HG03565 (cell line): Measurements from ENCODE around the gene SLC15A5.

Experiments
- ATAC-seq: cut with Tn5 transposase; IDR thresholded peaks from one replicate; pipeline ENCODE4 v1.9.1; 2021; ENCODE audit warnings: mild to moderate bottlenecking, moderate library complexity; ENCODE audit not compliant: unreplicated experiment

Gene SLC15A5

GRCh38 chr12:16266085-16266484 is 11.4 kb downstream of the SLC15A5 start:
- no peak for ATAC-seq

DNA sequence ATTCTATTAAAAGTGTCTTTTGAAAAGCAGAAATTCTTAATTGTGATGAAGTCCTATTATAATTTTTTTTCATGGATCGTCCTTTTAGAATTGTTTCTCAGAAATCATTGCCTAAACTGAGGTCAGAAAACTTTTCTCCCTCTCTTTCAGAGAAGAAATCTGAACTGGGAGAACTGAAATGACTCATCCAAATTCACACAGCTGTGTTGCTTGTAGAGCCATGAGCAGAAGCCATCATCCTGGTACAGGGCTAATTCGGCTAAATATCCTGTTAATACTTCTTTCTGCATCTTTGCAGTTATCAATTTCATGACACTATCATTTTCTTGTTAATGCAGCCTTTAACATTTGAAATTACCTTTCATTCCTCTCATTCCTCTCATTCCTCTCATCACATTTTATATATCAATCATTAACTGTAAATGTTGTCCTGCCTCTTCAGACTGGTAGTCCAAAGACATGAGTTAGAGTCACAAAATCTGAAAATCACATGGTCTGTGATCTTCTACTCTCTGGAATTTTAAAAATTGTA is 15.5 kb downstream of the SLC15A5 start:
- no peak for ATAC-seq

DNA sequence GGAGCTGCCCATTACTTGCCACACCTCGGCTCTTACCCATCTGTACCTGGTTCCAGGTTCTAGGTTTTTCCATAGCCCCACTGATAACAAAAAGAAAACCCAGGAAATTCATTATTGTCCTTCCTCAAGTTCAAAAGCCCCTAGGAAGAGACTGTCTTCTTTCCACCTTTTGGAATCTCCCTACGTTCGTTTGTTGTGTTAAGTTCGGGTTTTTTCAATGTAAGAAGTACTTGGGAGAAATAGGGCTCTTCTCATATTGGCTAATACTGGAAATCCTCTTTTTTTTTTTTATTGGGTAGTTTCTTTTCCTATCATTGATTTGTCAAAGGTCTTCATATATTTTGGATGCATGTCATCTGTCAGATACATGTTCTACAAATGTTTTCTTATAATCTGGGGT is 17.3 kb downstream of the SLC15A5 start:
- no peak for ATAC-seq

DNA sequence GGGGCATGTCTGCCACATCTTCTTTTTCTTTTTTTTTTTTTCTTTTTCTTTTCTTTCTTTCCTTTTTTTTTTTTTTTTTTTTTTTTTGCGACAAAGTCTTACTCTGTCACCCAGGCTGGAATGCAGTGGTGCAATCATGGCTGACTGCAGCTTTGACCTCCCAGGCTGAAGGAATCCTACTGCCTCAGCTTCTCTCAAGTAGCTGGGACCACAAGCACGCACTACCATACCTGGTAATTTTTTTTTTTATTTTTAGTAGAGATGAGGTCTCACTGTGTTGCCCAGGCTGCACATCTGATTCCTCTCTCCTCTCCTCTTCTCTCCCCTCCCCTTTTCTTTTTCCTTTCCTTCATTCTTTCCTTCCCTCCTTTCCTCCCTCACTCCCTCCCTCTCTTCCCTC is 18.5 kb downstream of the SLC15A5 start:
- no peak for ATAC-seq

DNA sequence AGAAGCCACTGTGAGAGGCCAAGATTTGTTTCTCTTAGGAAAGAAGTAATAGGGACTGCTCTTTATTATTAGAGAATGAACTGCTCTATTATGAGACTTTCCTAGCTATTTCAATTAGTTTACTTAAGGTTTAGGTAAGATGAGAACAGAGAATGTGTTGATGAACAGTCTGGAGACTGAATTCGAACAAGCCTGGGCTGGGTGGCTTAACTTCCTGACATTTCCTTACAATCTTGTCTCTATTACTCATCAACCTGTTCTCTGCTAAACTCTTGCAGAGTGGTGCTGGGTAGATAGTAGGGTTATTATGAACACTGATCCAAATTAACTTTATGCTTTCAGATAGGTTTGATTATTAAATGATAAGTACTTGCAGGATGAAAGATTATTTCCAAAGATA is 31.2 kb downstream of the SLC15A5 start:
- ATAC-seq, result no peak

- no peak for ATAC-seq
These were observed 32.3 kb downstream of the SLC15A5 start for GRCh38 chr12:16245209-16245608.

DNA sequence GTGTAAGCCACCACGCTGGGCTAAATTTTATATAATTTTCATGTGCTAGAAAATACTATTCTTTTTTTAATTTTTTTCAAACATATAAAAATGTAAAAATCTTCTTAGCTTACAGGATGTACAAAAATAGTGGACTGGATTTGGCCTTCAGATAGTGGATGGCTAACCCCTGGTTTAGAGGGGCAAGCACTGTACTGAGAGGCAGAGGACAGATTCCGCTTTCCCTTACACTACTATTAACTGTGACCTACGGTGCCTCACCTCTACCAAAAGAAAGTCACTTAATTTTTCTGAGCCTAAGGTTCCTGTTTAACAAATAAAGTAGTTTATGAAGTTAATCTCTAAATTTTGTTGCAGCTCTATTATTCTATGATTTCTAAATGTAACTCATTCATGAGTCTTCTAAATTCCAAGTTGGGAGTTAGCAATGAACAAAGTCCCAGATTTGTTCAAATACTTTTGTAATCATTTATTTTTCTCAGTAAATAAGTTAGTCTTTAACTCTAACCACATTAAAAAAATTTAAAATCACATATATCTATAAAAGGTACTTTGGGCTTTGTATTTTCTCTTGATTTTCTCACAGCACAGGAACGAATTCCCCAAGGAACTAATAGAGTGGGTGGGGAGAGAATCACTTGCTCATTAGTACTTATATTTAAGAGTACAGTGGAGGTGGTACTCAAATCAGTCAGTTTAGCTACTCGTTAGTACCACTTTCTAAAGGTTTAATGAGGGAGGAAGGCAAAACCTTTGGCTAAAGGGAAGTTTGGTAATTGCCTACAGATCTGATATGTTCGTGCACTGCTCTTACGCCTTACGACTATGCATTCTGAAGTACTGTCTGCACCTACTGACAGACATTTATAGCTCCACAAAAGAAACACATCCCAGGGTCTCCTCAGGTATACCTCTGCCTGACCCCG is 33.7 kb downstream of the SLC15A5 start:
- no peak for ATAC-seq

DNA sequence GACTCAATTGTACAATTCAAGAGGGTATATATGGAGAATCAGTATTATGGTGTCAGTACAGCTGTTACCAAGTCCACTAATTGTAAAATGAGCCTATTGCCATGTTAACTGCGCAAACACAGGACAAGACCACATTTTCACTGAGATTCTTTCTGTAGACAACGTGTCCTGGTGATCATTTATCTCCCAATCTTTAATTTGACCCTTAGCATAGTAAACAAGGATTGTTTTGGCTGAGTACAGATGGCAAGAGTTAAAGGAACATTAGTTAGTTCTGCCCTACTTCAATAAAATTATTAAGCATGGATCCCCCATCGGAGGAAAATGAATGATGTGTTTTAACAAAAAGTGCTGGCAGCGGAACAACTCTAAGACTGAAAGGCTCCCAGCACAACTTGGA is 36.1 kb downstream of the SLC15A5 start:
- no peak for ATAC-seq

DNA sequence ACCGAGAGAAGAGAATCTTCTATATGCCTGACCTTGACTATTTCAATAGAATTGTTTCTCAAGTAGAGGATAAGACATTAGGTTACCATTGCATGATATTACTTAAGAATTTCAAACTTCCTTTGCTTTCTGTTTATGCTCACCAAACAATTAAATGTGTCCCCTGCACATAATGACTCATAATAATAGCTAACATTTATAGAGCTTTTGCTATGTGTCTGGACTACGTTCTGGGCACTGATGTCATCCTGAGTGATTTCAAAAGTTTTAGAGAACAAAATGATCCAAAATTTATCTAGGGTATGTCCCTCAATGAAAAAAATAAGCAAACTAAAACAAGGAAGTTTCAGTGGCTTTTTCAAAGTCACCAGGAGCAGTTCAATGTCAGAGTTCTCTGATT is 38.8 kb downstream of the SLC15A5 start:
- peak; percentile 57 for ATAC-seq

- no peak for ATAC-seq
These were observed 47.8 kb downstream of the SLC15A5 start for GRCh38 chr12:16229676-16230075.

- ATAC-seq, result no peak
These were observed 49.4 kb downstream of the SLC15A5 start for GRCh38 chr12:16228067-16228466.

DNA sequence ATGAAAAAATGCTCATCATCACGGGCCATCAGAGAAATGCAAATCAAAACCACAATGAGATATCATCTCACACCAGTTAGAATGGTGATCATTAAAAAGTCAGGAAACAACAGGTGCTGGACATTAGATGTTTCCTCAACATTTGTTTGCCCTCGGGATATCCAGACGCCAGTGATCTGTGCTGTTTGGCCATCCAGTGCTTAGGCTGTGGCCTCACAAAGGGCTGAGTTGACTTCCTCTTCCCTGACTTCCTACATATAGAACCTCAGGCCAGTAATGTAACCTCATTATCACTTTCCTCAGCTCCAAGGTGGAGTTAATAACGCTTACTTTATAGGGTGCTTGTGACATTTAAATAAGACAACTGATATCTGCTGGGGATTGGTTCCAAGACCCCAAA is 51.8 kb downstream of the SLC15A5 start:
- no peak for ATAC-seq

- ATAC-seq, result no peak
These were observed 53.3 kb downstream of the SLC15A5 start for GRCh38 chr12:16224196-16224595.

DNA sequence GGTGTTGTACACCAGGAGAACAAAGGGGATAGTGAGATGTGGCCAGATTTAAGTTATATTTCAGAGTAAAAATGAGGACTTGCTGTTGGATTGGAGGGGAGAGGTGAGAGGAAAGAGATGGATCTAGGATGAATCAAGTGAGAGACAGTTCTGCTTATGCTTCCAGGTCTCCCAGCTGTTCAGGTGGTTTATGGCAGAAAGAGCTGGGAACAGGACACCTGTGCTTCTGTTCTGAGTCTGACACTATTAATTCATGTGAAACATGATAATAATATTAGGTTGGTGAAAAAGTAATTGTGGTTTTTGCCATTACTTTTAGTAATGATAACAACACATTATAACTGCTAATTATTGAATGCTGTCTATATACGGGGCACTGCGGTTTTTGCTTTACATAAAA is 55.7 kb downstream of the SLC15A5 start:
- ATAC-seq, result no peak

GRCh38 chr12:16220120-16220519 is 57.4 kb downstream of the SLC15A5 start:
- ATAC-seq, result no peak

GRCh38 chr12:16218934-16219751 is 58.3 kb downstream of the SLC15A5 start:
- no peak for ATAC-seq

DNA sequence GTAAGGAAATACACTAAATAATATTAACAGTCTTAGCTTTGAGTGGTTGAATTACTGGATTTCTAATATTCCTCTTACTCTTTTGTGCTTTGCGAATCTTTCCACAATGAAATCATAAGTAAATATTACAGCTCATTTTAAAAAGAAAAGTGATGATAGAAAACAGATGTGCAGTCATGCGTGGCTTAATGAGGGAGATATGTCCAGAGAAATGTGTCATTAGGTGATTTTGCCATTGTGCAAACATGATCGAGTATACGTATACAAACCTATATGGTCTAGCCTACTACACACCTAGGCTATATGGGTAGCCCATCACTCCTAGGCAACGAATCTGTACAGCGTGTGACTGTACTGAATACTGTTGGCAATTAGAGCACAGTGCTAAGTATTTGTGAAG is 59.3 kb downstream of the SLC15A5 start:
- no peak for ATAC-seq

DNA sequence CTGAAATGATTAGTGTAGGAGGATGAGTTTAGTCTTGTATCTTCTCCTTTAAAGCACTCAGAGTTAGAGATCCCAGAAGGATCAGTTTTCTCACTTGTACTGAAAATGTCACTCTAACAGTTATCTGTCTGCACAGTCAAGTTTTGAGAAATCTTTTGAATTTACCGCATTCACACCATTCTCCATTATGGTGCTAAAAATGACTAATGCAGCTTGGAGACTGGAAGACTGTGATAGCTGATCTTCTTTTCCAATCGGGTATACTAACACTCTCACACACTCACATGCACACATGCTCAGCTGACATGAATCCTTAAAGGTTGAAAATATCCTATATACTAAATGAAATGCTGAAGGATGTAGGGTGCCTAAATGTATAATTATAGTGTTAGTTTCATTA is 65.8 kb downstream of the SLC15A5 start:
- ATAC-seq, result no peak

DNA sequence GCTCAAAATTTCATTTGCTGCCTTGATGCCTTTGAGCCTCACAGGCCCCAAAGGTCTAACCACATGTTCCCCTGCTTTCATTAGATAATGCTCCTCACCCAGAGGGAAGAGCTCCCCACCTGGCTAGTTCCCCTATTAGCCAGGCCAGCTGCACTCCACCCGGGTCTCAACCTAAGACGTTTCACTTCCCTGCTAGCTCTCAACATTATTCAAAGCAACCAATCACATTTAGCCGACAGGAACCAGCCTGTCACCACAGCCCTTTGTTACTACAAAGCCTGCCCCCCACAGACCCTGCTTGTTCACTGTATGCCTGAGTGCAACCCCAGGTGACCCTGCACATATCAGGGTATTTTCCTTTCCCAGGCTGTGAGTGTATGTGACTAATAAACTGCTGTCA is 78.6 kb downstream of the SLC15A5 start:
- peak; percentile 94 for ATAC-seq

GRCh38 chr12:16197600-16197999 is 79.9 kb downstream of the SLC15A5 start:
- no peak for ATAC-seq

DNA sequence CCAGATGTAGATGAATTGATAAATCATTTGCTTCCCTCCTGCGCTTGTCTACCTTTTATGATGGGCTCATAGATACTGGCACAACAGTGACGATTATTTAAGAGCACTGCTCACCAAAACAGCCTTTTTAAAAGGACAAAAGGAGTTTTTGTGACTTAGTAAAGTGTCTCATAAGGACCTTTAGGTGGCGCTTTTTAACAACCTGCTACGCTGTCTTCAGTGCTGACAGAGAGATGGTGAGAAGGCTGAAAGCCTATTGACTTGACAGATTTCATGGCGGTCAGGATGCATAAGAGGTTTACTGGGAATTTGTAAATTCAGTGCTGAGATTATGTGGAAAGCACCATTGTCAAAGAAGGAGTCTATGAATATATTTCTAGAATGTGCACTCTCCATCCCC is 87.6 kb downstream of the SLC15A5 start:
- ATAC-seq, result no peak

DNA sequence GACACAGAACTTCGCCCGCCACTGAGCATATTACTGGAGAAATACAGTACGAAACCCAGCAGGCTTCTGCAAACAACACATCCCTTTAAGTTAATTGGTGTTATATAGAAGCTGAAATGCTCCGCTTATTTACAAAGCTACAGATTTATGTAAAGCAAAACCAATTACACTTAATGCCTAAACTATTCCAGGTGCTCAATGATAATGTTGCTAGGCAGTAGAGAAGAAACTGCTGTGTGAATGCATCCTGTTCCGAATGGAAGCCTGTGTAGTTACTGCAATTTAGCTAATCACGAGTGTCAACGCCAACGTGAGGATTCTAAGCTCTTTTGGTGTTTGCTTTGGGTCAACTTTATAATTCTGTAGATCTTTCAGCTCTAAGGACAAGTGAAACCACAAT is 89.8 kb downstream of the SLC15A5 start:
- ATAC-seq, result no peak
